KMS-11 (cell line): Measurements from ENCODE around the gene C3orf70.
A peak's percentile ranks its signal among the peaks of the same experiment; 100 is the strongest.

Experiments
- H2AFZ ChIP-seq: fragments of 200-600 bp; sonication (generic); 2 replicates; pipeline ENCODE4 v1.6.1; 2016; ENCODE audit warnings: antibody characterized with exemption, mixed run types, low read depth
- H3K27ac ChIP-seq: fragments of 200-600 bp; sonication (generic); 2 replicates; pipeline ENCODE4 v1.6.1; 2016; ENCODE audit warnings: mild to moderate bottlenecking, mixed run types
- H3K27me3 ChIP-seq: fragments of 200-600 bp; sonication (generic); 2 replicates; pipeline ENCODE4 v1.6.1; 2017; ENCODE audit warnings: mild to moderate bottlenecking, low read depth, mixed run types, moderate library complexity; ENCODE audit not compliant: insufficient read depth
- H3K36me3 ChIP-seq: fragments of 200-600 bp; sonication (generic); 2 replicates; pipeline ENCODE4 v1.6.1; 2017; ENCODE audit warnings: mild to moderate bottlenecking, mixed run types; ENCODE audit not compliant: insufficient read depth
- H3K4me1 ChIP-seq: fragments of 200-600 bp; sonication (generic); 2 replicates; pipeline ENCODE4 v1.6.1; 2016; ENCODE audit warnings: mild to moderate bottlenecking, low read depth, mixed run types; ENCODE audit not compliant: poor library complexity, severe bottlenecking
- H3K4me2 ChIP-seq: fragments of 200-600 bp; sonication (generic); 2 replicates; pipeline ENCODE4 v1.7.0; 2016; ENCODE audit warnings: mild to moderate bottlenecking, mixed run types
- H3K4me3 ChIP-seq: fragments of 200-600 bp; sonication (generic); IDR thresholded peaks from 2 replicates; pipeline ENCODE4 v1.6.1; 2017; ENCODE audit warnings: low read depth, low read length, mixed read lengths; ENCODE audit not compliant: insufficient read depth
- H3K79me2 ChIP-seq: fragments of 200-600 bp; sonication (generic); 2 replicates; pipeline ENCODE4 v1.6.1; 2016; ENCODE audit warnings: low read depth, mixed run types; ENCODE audit not compliant: insufficient read depth
- H3K9ac ChIP-seq: fragments of 200-600 bp; sonication (generic); 2 replicates; pipeline ENCODE4 v1.6.1; 2016; ENCODE audit warnings: mild to moderate bottlenecking, mixed run types
- H4K20me1 ChIP-seq: fragments of 200-600 bp; sonication (generic); 2 replicates; pipeline ENCODE4 v1.6.1; 2016; ENCODE audit warnings: mild to moderate bottlenecking, mixed run types; ENCODE audit not compliant: insufficient read depth
- CTCF ChIP-seq: fragments of 200-600 bp; sonication (generic); conservative IDR thresholded peaks from 2 replicates; pipeline ENCODE4 v1.6.1; 2017; ENCODE audit warnings: low read depth, mild to moderate bottlenecking, antibody characterized with exemption, low read length, moderate library complexity, mixed read lengths

Gene C3orf70

DNA sequence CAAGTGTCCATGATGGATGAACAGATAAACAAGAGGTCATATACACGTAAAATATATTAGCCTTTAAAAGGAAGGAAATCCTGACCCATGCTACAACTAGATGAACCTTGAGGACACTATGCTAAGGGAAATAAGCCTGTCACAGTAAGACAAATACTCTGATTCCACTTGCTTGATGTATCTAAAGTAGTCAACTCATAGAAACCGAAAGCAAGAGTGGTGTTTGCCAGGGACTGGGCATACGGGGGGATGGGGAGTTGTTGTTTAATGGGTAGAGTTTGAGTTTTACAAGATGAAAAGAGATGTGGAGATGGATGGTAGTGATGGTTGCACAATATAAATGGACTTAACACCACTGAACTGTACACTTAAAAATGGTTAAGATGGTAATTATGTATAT lies 65.4 kb downstream of the C3orf70 start:
- peak overlapping the region; percentile 24; the same call in 1 of the 2 replicates for H3K4me2 ChIP-seq
- no peaks in the 10 kb centered on the region for H3K27me3 ChIP-seq
- no peak overlapping the region for H3K27ac ChIP-seq
- H2AFZ ChIP-seq = no peak overlapping the region
- no peak overlapping the region for H3K4me3 ChIP-seq
- H3K79me2 ChIP-seq = no peaks in the 10 kb centered on the region
- peaks cover 9% of the 10 kb centered on the region for H3K4me1 ChIP-seq
- H4K20me1 ChIP-seq = no peaks in the 10 kb centered on the region
- no peaks in the 10 kb centered on the region for H3K36me3 ChIP-seq
- H3K9ac ChIP-seq = no peak overlapping the region
- no peak for TF ChIP-seq CTCF

- Histone ChIP-seq H3K9ac (no peak overlapping the region), H3K27me3 (no peaks in the 10 kb centered on the region), H3K36me3 (no peaks in the 10 kb centered on the region), H3K79me2 (no peaks in the 10 kb centered on the region), H3K27ac (no peak overlapping the region), H3K4me2 (no peak overlapping the region), H2AFZ (no peak overlapping the region), H4K20me1 (no peaks in the 10 kb centered on the region), H3K4me3 (no peak overlapping the region), H3K4me1 (peaks cover 9% of the 10 kb centered on the region)
- TF ChIP-seq CTCF = no peak
These were observed 68.0 kb downstream of the C3orf70 start for GRCh38 chr3:185084901-185085300.

GRCh38 chr3:185084402-185084801 lies 68.5 kb downstream of the C3orf70 start:
- Histone ChIP-seq H3K4me2 (no peak overlapping the region), H3K4me3 (no peak overlapping the region), H3K36me3 (no peaks in the 10 kb centered on the region), H3K27ac (no peak overlapping the region), H3K4me1 (peaks cover 9% of the 10 kb centered on the region), H3K9ac (no peak overlapping the region), H3K79me2 (no peaks in the 10 kb centered on the region), H3K27me3 (no peaks in the 10 kb centered on the region), H4K20me1 (no peaks in the 10 kb centered on the region), H2AFZ (no peak overlapping the region)
- no peak for TF ChIP-seq CTCF

- Histone ChIP-seq H3K27me3 (no peaks in the 10 kb centered on the region), H4K20me1 (no peaks in the 10 kb centered on the region), H3K4me2 (no peak overlapping the region), H2AFZ (no peak overlapping the region), H3K4me1 (peaks cover 9% of the 10 kb centered on the region), H3K36me3 (no peaks in the 10 kb centered on the region), H3K9ac (no peak overlapping the region), H3K27ac (no peak overlapping the region), H3K4me3 (no peak overlapping the region), H3K79me2 (no peaks in the 10 kb centered on the region)
- TF ChIP-seq CTCF = no peak
These were observed 70.0 kb downstream of the C3orf70 start for GRCh38 chr3:185082829-185083228.
